Mesenteric fat pad (tissue), 1 donor: Measurements from ENCODE around the gene BICRA. TPM values are rescaled to one million over a fixed set of nuclear protein-coding genes. Genes with fewer than 3 reads are reported as not detected.
"Not testable (repeated sequence)": the region's sequence is repeated elsewhere in the genome, so short reads cannot be mapped to it uniquely, and the experiment has no call there.

Source experiments
- DNase-seq: peaks from one replicate; pipeline ENCODE4 v3.0.0-alpha.2; 2020; ENCODE audit warnings: low spot score
- total RNA-seq: library from RNA; stranded (reverse); fragmentation: NEBNext Ultra II Directional; extraction: Animal tissue kit (Norgen Biotek cat#: 25700); gene quantifications from one replicate; pipeline ENCODE4 v1.2.1, GENCODE V29; 2021
- donor health status: DM: yes; HTN: yes; CAD: no.

The BICRA gene
- total RNA-seq, 1 donor from 2014 or later: 14.5 TPM

DNA sequence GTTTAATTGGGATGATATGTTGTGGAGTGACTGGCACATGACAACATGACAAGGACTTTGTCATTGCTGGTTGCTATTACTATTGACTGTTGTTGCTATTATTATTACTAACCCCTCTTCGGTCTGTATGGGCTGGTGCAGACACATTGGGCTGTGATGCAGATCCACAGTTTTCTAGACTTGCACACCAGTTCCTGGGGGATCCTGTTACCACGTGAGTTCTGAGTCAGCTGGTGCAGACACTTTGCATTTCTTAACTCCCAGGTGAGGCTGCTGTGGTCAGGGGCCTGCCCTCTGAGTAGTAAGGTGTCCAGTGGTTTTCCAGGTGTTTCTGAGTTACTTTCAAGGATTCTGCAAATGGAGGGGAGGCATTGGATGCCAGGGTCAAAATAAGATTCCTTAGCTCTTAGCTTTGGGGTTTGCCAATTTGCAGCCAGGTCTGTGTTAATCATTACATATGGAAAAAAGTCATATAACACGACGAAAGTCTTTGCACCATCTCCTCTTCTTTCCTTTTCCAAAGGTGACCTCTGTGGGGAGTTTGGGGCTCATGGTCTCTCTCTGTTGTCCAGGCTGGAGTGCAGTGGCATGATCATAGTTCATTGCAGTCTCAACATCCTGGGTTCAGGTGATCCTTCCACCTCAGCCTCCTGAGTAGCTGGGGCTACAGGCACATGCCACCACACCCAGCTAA, 19.3 kb downstream of the BICRA start:
- DNase-seq: no peak

DNA sequence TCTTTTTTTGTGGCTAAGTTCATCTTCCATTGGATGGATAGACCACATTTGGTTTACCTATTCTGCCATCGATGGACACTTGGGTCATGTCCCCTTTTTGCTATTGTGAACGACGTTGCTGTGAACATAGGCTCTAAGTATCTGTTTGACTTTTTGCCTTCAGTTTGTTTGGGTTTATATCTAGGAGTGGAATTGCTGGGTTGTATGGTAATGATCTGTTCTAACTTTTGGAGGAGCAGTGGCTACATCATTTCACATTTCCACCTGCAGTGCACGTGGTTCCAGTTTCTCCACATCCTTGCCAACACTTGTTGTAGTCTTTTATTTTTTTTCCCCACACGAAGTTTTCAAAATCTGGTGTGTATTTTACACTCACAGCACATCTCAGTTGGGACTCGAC, 21.7 kb downstream of the BICRA start:
- DNase-seq: no peak

DNA sequence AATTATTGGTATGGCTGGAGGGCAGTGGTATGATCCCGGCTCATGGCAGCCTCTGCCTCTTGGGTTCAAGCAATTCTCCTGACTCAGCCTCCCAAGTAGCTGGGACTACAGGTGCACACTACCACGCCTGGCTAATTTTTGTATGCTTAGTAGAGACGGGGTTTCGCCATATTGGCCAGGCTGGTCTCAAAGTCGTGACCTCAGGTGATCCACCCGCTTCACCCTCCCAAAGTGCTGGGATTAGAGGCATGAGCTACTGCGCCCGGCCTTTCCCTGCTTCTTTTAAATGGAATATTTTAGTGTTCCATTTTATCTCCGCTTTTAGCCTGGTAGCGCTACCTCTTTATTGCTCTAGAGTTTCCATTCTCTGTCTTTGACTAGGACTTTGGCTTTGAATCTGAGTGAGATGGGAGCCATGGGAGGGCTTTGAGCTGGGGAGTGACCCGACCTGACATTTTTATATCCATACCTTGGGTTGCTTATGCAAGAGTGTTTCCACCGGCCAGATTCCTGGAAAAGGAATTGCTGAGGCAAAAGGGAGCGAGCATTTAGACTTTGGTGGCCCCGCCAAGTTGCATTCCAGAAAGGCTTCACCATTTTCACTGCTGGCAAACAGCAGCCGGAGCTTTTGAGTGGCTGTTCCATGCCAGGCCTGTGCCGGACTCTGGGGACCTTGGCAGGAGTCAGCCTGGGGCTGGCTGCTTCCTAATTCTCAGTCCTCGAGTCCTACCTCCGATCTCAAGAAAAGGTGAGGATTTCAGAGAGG, 22.9 kb downstream of the BICRA start:
- DNase-seq: no peak

DNA sequence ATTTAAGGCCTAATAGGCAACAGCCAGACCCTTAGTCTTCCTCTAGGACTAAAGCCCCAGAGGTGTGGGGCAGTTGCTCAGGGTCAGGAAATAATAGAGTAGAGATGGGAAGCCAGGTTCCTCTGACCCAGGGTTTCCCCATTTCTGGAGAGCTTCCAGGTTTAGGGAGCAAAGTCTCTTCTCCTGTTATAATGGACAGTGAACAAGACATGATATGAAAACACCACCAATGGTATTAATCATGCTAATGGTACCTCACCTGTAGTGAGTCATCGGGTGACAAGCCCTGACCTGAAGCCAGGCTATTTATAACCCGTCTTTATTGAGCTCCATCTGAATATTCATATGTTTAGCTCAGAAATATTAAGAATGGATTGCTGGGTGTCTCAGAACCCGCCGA, 24.6 kb downstream of the BICRA start:
- DNase-seq: no peak

DNA sequence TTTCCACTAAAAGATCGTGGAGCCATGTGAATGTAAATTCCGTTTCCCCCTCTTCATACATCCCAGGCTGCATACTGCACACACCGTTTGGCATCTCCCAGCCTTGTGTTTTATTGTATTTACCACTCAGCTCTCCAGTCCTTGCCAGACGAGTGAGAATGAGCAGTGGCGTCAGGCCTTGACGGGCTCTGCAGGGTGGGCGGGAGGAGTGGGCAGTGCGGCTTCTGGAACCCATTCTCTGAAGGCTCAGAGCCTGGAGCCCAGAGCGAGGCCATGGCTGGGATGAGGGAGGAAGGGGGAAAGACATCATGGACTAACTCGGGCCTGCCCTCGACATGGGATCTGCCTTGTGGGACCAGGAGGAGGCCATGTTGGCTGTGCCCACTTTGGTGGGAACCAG, 25.1 kb downstream of the BICRA start:
- no peak for DNase-seq

DNA sequence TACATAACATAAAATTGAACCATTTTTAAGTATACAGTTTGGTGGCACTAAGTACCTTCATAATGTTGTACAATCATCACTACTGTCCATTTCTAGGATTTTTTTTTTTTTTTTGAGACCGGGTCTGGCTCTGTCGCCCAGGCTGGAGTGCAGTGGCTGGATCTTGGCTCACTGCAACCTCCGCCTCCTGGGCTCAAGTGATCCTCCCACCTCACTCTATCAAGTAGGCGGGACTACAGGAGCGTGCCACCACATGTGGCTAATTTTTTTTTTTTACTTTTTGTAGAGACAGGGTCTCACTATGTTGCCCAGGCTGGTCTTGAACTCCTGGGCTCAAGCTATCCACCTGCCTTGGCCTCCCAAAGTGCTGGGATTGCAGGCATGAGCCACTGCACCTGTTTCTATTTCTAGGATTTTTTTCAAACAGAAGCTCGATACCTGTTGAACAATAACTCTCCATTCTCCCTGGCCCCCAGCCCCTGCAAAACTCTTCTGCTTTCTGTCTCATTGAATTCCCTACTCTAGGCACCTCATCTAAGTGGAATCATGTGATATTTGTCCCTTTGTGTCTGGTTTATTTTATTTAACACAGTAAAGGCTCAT, 26.3 kb downstream of the BICRA start:
- DNase-seq: not testable (repeated sequence)

DNA sequence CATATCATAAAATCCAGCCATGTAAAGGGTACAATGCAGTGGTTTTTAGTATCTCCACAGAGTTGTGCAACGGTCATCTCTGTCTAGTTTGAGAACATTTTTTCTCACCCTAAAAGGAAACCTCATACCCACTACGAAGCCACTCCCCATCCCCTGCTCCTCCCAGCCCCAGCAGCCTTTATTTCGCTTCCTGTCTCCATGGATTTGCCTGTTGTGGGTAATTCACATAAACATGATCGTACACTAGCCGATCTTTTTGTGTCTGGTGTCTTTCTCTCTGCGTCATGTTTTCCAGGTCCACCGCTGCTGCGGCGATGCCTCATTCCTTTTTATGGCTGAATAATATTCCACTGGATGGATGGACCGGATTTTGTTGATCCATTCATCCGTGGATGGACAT, 28.6 kb downstream of the BICRA start:
- no peak for DNase-seq

DNA sequence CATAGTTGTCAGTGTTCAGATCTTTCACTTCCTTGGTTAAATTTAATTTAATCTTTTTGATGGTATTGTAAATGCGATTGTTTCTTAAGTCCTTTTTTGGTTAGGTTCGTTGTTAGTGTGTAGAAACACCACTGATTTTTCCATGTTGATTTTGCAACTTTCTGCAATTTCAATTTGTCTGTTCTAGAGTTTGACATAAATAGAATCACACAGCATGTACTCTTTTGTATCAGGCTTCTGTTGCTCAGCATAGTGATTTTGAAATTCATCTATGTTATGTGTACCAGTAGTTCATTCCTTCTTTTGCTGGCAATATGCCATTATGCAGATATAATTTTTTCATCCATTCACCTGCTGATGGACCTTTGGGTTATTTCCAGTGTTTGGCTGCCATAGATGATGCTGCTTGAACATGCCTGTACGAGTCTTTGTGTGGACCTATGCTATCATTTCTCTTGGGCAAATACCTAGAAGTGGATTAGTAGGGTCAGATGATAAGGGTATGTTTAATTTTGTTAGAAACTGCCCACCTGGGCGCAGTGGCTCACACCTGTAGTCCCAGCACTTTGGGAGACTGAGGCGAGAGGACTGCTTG, 33.1 kb downstream of the BICRA start:
- DNase-seq: no peak

DNA sequence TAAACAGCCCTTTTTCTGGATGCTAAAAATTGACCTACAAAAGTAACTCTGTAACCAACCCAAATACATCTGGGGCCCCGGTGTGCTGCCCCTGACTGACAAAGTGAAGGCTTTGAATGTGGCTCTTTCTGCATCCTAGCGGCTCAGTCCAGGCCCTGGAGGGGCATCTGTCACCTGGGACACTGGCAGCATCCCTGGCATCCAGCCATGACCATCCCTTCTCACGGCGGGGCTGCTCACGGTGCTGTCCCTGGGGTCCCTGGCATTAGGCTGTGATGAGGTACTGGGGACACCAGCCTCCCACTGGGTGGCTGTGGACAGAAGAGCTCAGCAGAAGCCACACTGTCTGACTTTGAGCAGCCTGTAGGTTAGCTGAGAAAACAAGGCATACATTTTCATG, 34.3 kb downstream of the BICRA start:
- no peak for DNase-seq

DNA sequence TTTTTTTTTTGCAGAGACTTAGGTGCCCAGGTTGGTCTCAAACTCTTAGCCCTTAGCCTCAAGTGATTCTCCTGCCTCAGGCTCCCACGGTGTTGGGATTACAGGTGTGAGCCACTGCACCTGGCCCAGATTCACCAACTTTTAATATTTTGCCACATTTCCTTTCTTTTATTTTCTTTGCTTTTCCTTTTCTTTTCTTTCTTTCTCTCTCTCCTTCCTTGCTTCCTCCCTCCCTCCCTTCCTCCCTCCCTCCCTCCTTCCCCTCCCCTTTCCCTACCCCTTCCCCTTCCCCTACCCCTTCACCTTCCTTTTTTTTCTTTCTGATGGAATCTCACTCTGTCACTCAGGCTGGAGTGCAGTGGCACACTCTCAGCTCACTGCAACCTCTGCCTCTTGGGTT, 35.3 kb downstream of the BICRA start:
- DNase-seq: no peak

DNA sequence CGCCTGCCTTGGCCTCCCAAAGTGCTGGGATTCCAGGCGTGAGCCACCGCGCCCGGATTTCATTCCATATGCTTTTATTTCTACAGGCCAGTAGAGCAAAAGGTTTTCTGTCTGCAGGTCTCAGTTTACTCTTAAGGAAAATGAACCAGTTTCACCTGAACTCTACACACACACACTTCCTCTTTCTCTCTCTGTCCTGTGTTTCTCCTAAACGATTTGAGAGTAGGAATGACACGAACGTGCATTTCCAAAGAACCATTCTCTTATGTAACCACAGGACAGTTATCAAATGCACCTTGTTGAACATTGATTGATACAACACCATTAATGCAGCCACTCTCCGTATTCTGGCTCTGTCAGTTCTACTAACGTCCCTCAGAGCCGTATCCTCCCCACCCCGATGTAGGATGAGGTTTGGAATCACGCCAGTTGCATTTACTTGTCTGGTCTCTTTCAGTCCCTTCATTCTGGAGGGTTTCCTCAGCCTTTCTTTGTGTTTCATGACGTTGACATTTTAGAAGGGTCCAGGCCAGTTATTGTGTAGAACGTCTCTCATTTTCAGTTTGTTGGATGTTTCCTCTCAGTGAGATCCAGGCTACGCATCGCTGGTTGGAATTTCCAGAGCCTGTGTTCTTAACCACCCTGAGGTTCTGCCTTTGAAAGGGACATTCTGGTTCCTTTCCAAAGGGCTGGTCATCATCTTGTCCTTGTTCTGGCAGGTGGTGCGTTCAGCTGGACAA, 36.0 kb downstream of the BICRA start:
- no peak for DNase-seq

DNA sequence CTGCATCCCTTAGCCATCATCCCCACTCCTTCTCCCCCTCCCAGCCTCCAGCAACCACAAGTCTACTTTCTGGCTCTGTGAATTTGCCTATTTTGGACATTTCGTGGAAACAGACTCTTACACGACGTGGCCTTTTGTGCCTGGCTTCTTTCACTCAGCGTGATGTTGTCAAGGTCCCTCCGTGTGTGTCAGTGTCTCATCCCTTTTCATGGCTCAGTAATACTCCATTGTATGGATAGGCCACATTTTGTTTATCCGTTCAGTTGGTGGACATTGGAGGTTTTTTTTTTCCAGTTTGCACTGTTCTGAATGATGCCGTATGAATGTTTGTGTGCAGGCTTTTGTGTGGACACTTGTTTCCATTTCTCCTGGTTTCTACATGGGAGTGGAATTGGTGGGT, 38.0 kb downstream of the BICRA start:
- no peak for DNase-seq

DNA sequence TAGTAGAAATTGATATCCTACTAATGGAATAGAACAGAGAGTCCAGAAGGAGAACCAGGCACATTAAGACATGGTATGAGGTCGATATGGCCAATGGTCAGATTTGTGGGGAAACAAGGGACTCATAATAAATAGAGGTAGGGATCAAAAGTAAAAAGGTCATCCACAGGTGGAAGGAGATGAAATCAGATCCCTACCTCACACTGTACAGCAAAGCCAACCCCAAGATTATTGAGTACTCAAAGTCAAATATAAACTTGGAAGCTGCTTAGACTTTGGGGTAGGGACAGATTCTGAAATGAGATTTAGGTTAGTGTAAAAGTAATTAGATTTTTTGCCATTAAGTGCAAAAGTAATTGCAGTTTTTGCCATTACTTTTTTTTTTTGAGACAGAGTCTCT, 40.7 kb downstream of the BICRA start:
- no peak for DNase-seq

DNA sequence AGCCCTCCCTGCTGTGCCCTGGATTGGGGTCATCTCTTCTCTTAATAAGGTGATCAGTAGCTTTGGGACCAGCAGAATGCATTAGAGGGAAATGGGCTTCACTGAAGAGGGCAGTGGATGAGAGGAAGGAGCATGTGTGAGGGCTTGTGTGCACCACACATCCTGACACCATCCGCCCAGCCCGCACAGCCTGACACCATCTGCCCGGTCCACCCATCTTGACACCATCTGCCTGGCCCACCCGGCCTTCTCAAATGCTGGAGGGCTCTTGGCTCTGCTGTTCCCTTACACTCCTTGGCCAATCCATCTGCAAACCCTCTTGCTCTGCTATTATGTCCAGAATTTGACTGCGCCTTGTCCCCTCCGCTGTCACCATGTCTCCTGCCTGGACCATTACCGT, 41.8 kb downstream of the BICRA start:
- no peak for DNase-seq

DNA sequence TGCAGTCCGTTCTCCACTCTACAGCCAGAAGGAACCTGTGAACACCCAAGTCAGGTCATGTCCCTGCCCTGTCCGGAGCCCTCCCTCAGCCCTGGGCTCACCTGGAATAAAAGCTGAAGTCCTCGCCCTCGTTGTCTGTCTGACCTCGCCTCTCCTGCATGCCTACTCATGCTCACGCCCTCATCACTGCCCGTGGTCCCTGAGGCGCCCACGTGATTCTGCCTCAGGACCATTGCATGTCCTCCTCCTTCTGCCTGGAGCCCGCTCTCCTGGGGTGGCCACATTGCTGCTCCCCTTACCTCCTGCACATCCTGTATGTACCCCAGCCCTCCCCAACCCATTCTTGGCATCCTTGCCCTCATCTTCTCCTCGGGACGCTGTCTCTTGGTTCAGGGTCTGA, 42.2 kb downstream of the BICRA start:
- DNase-seq: no peak

DNA sequence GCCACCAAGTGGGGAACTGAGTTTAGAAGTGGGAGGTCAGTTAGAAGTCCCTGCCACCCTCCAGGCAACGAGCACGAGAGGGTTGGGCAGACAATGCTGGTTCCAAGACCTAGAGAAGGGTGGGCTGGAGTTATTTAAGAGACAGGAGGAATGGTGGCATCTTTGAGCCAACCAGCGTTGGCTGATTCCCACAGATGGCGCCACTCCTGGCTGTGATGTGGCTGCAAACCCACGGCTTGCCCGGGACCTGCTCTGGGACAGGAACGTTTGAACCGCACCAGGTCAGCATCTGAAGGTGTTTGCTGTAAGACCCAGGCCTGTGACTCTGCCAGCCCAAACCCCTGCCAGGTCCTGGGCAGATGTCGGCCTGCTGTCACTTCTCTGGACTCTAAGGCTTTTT, 42.8 kb downstream of the BICRA start:
- DNase-seq: no peak

DNA sequence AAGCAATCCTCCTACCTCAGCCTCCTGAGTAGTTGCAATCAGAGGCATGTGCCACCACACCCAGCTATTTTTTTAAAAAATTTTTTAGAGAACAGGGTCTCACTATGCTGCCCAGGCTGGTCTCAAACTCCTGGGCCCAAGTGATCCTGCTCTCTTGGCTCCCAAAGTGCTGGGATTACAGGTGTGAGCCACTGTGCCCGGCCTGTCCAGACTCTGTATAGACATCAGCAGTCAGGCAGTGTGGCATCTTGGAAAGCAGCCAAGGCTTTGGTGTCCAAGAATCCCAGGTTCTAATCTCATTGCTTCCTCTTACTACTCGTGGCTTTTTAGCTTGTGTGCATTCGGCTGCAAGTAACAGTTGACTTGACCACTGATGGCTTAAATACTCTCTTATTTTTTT, 43.4 kb downstream of the BICRA start:
- no peak for DNase-seq

DNA sequence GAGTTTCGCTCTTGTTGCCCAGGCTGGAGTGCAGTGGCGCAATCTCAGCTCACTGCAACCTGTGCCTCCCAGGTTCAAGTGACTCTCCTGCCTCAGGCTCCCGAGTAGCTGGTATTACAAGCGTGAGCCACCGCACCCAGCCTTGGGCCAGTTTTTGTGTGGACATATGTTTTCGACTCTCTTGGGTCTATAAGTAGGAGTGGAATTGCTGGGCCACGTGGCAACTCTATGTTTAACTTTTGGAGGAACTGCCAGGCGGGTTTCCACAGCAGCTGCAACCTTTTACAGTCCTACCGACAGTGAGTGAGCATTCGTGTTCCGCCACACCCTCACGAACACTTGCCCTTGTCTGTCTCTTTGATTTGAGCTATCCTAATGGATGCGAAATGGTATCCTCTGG, 44.9 kb downstream of the BICRA start:
- no peak for DNase-seq

DNA sequence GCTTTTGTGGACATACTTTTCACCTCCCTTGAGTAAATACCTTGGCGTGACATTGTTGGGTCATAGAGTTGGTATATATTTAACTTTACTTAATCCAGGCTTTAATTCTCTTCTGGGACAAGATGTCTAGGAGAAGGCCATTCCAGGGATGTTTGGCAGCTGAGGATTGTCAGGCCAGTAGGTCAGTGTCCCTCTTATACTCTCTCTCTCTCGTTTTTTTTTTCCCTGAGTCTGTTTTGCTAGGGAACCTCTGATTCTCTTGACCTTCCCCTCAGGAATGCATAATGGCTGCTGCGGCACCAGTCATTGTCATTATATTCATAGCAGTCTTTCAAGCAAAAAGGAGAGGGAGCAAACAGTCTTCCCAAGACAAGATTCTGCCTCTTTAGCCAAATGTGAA, 48.8 kb downstream of the BICRA start:
- no peak for DNase-seq

DNA sequence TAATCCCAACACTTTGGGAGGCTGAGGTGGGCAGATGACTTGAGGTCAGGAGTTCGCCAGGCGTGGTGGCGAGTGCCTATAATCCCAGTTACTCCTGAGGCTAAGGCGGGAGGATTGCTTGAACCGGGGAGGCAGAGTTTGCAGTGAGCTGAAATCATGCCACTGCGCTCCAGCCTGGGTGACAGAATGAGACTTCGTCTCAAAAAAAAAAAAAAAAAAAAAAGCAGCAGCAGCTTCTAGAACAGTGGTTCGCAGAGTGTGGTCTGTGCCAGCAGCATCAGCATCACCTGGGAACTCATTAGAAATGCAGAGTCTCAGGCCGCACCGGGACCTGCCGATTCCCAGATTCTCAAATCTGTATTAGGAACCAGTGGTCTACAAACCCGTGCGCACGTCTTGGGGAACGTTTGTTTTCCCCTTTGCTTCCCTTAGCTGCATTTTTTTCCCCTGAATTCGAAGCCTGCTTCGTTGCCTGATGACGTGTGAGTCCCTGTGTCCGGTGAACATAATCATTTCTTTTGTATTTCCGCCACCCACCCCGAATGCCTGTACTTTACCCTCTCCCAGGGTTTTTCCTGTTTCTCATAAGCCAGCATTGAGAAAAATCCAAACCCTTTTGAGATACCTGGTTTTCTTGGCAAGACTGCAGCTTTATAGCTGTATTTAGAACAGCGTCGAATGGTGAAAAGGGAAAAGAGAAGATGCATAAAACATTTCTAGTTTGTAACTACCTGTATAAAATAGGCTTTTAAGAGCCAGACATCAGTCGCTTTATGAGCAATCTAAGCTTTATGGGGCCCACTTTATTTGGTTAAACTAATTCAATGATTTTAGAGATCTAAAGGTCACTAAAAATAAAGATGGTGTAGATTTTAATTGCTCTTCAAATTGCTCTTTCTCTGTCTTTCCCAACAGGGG, 49.8 kb downstream of the BICRA start:
- DNase-seq: no peak

DNA sequence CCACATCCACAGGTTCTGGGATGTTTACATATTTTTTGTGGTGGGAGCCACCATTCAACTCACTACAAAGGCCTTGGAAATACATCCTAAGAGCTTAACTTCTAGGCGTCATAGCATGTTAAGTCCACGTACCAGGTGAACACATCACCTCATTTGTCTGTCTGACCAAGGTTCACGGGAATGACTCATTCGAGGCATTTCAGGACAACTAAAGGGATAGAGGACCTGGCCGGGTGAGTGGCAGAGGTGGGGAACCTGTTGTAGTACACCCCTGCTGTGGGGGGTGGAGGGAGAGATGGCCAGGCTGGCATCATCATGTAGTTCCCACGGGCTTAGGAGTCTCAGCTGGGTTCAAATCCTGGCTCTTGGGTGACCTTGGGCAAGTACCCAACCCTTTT, 51.5 kb downstream of the BICRA start:
- no peak for DNase-seq
